CD8-positive, alpha-beta memory T cell (primary cell): ENCODE results near the gene CLN5. TPM values are rescaled to one million over a fixed set of nuclear protein-coding genes. Genes with fewer than 3 reads are reported as not detected.

Source experiments
- CTCF ChIA-PET: fragments of 350-600 bp; sonication (Branson Sonifier 250); formaldehyde crosslinking; loops from one replicate; lab custom pipeline; 2021; ENCODE audit warnings: antibody characterized with exemption; lab: Charles Lee
- POLR2A ChIA-PET: fragments of 350-600 bp; sonication (Branson Sonifier 250); formaldehyde crosslinking; loops from one replicate; lab custom pipeline; 2021; ENCODE audit warnings: antibody characterized with exemption; lab: Charles Lee
- DNase-seq, 5 donors: peaks; one replicate each; pipeline versions ENCODE4 v3.0.0 to v3.0.0-alpha.2; 2020 to 2022; ENCODE audit warnings: mixed read lengths in 1 of 5
- H3K27ac ChIP-seq: one replicate; pipeline ENCODE4 v1.7.0; 2013; ENCODE audit warnings: low read depth, mild to moderate bottlenecking, low read length, moderate library complexity
- H3K27me3 ChIP-seq: 2 replicates; pipeline ENCODE4 v1.7.0; 2013; ENCODE audit warnings: low read length, mild to moderate bottlenecking; ENCODE audit not compliant: insufficient read depth, poor library complexity, severe bottlenecking
- H3K36me3 ChIP-seq: 2 replicates; pipeline ENCODE4 v1.7.0; 2013; ENCODE audit warnings: mild to moderate bottlenecking, low read length, moderate library complexity; ENCODE audit not compliant: insufficient read depth
- H3K4me1 ChIP-seq: 2 replicates; pipeline ENCODE4 v1.7.0; 2013; ENCODE audit warnings: mild to moderate bottlenecking, low read length, moderate library complexity; ENCODE audit not compliant: insufficient read depth
- H3K4me3 ChIP-seq: 2 replicates; pipeline ENCODE4 v1.7.0; 2013; ENCODE audit warnings: mild to moderate bottlenecking, low read length
- H3K9me3 ChIP-seq: 2 replicates; pipeline ENCODE4 v1.7.0; 2013; ENCODE audit warnings: mild to moderate bottlenecking, low read length
- H3K27ac Mint-ChIP-seq, 8 donors: one replicate each; pipeline ENCODE4 v1.8.0; 2020 to 2021; ENCODE audit warnings: mixed read lengths in 8 of 8, mild to moderate bottlenecking in 6 of 8, inconsistent platforms in 3 of 8, moderate library complexity in 3 of 8
- H3K27me3 Mint-ChIP-seq, 2 donors: one replicate each; pipeline ENCODE4 v1.8.0; 2020 to 2021; ENCODE audit warnings: mixed read lengths in 2 of 2, mild to moderate bottlenecking in 1 of 2, moderate library complexity in 1 of 2
- H3K36me3 Mint-ChIP-seq, 3 donors: one replicate each; pipeline ENCODE4 v1.8.0; 2020 to 2021; ENCODE audit warnings: mixed read lengths in 3 of 3, inconsistent platforms in 1 of 3, mild to moderate bottlenecking in 1 of 3
- H3K4me1 Mint-ChIP-seq, 3 donors: one replicate each; pipeline ENCODE4 v1.8.0; 2020 to 2021; ENCODE audit warnings: mixed read lengths in 3 of 3, inconsistent platforms in 1 of 3, mild to moderate bottlenecking in 1 of 3
- H3K4me3 Mint-ChIP-seq, 7 donors: one replicate each; pipeline ENCODE4 v1.8.0; 2020 to 2021; ENCODE audit warnings: mixed read lengths in 7 of 7, mild to moderate bottlenecking in 6 of 7, moderate library complexity in 4 of 7, inconsistent platforms in 2 of 7
- H3K9me3 Mint-ChIP-seq, 5 donors: one replicate each; pipeline ENCODE4 v1.8.0; 2020 to 2022; ENCODE audit warnings: mixed read lengths in 5 of 5, mild to moderate bottlenecking in 3 of 5, moderate library complexity in 2 of 5, inconsistent platforms in 1 of 5
- polyA plus RNA-seq: library from polyadenylated mRNA; unstranded; fragments of 300-500 nt; fragmentation: Illumina TruSeq; gene quantifications from one replicate; pipeline ENCODE4 v1.2.3, GENCODE V29; 2021
- total RNA-seq, 2 experiments: library from RNA; stranded (reverse); gene quantifications; one replicate each; pipeline ENCODE4 v1.2.3, GENCODE V29; 2021

CLN5 gene
- total and polyA plus RNA-seq, 3 experiments from 2014 or later: 12.0 to 15.9 (median 14.0) TPM

- H3K27ac Mint-ChIP-seq: peak overlapping the region in 1 of 8 donors; percentile 77
- ChIA-PET CTCF (interaction anchor here (1.3 to 6.0 kb wide), 2 partner anchors 13 to 21 kb away, joined by 3 to 71 read pairs; partner anchors contain the start of gene CLN5), POLR2A (interaction anchor here (0.7 to 1.2 kb wide), 2 partner anchors 14 to 16 kb away, joined by 3 to 4 read pairs; partner anchors contain the start of gene CLN5)
- peaks cover 38 to 72% of the 10 kb centered on the region in 2 donors for H3K27me3 Mint-ChIP-seq
- no peaks in the 10 kb centered on the region for H3K36me3 ChIP-seq
- no peaks in the 10 kb centered on the region for H3K9me3 ChIP-seq
- DNase-seq: no peak
- H3K4me3 Mint-ChIP-seq: peak overlapping the region in 1 of 7 donors; percentile 53
- H3K36me3 Mint-ChIP-seq: no peaks in the 10 kb centered on the region
- no peaks in the 10 kb centered on the region for H3K4me1 ChIP-seq
- H3K4me1 Mint-ChIP-seq: peaks cover 8 to 24% (median 14%) of the 10 kb centered on the region in 3 donors
- H3K27ac ChIP-seq: no peak overlapping the region
- peaks cover 10% of the 10 kb centered on the region for H3K27me3 ChIP-seq
- H3K4me3 ChIP-seq: no peak overlapping the region
- H3K9me3 Mint-ChIP-seq: peaks cover 0 to 2% (median 0%) of the 10 kb centered on the region in 5 donors
Measured at GRCh38 chr13:76976929-76977328, 15.0 kb upstream of the CLN5 start.

GRCh38 chr13:76980075-76980718, 11.7 kb upstream of the CLN5 start:
- Mint-ChIP-seq H3K4me1 (peaks cover 5 to 21% (median 14%) of the 10 kb centered on the region in 3 donors), H3K36me3 (no peaks in the 10 kb centered on the region), H3K27ac (no peak overlapping the region), H3K4me3 (peak overlapping the region in 3 of 7 donors; percentile 13 to 44 (median 34)), H3K9me3 (peaks cover 0 to 2% (median 0%) of the 10 kb centered on the region in 5 donors), H3K27me3 (peaks cover 20 to 60% of the 10 kb centered on the region in 2 donors)
- no peaks in the 10 kb centered on the region for H3K9me3 ChIP-seq
- H3K36me3 ChIP-seq: no peaks in the 10 kb centered on the region
- CTCF ChIA-PET: interaction anchor here (0.6 to 6.0 kb wide), 22 partner anchors 9 to 1447 kb away, joined by 3 to 71 read pairs (median 4); partner anchors contain the start of genes CLN5, FBXL3 and KCTD12
- POLR2A ChIA-PET: interaction anchor here (0.9 to 1.4 kb wide), 2 partner anchors 11 to 95 kb away, joined by 3 to 7 read pairs; partner anchors contain the start of gene CLN5
- DNase-seq: peak; percentile 75 to 87 (median 83)
- H3K27ac ChIP-seq: no peak overlapping the region
- H3K4me1 ChIP-seq: no peaks in the 10 kb centered on the region
- H3K27me3 ChIP-seq: peaks cover 10% of the 10 kb centered on the region
- H3K4me3 ChIP-seq: no peak overlapping the region

GRCh38 chr13:76982061-76982460, 9.8 kb upstream of the CLN5 start:
- H3K27ac ChIP-seq: no peak overlapping the region
- no peaks in the 10 kb centered on the region for H3K4me1 ChIP-seq
- Mint-ChIP-seq H3K9me3 (peaks cover 0 to 2% (median 0%) of the 10 kb centered on the region in 5 donors), H3K4me3 (no peak overlapping the region), H3K4me1 (peaks cover 1 to 11% (median 5%) of the 10 kb centered on the region in 3 donors), H3K27me3 (peaks cover 26 to 69% of the 10 kb centered on the region in 2 donors), H3K36me3 (no peaks in the 10 kb centered on the region), H3K27ac (no peak overlapping the region)
- ChIA-PET POLR2A (no interaction called here), CTCF (interaction anchor here (3.0 kb wide), 1 partner anchor 19 kb away, joined by 21 read pairs; no protein-coding TSS in a partner anchor)
- H3K27me3 ChIP-seq: peaks cover 10% of the 10 kb centered on the region
- H3K36me3 ChIP-seq: no peaks in the 10 kb centered on the region
- H3K4me3 ChIP-seq: no peak overlapping the region
- no peaks in the 10 kb centered on the region for H3K9me3 ChIP-seq
- no peak for DNase-seq

GRCh38 chr13:76983676-76984075, 8.2 kb upstream of the CLN5 start:
- Mint-ChIP-seq H3K4me1 (peaks cover 4 to 8% (median 5%) of the 10 kb centered on the region in 3 donors), H3K9me3 (peaks cover 0 to 2% (median 0%) of the 10 kb centered on the region in 5 donors), H3K27ac (no peak overlapping the region), H3K4me3 (no peak overlapping the region), H3K27me3 (peaks cover 35 to 69% of the 10 kb centered on the region in 2 donors), H3K36me3 (no peaks in the 10 kb centered on the region)
- ChIA-PET POLR2A (no interaction called here), CTCF (interaction anchor here (1.4 kb wide), 1 partner anchor 9 kb away, joined by 3 read pairs; no protein-coding TSS in a partner anchor)
- H3K9me3 ChIP-seq: no peaks in the 10 kb centered on the region
- peaks cover 17% of the 10 kb centered on the region for H3K27me3 ChIP-seq
- no peak overlapping the region for H3K4me3 ChIP-seq
- DNase-seq: no peak
- H3K4me1 ChIP-seq: no peaks in the 10 kb centered on the region
- H3K27ac ChIP-seq: no peak overlapping the region
- H3K36me3 ChIP-seq: no peaks in the 10 kb centered on the region

- H3K4me3 Mint-ChIP-seq: peak overlapping the region; percentile 90 to 98 (median 95)
- Histone ChIP-seq H3K36me3 (no peaks in the 10 kb centered on the region), H3K4me3 (peak overlapping the region; percentile 91), H3K27me3 (peaks cover 14% of the 10 kb centered on the region), H3K9me3 (no peaks in the 10 kb centered on the region), H3K27ac (peak overlapping the region; percentile 96), H3K4me1 (peaks cover 31% of the 10 kb centered on the region)
- DNase-seq: peak in 4 of 5 donors; percentile 72 to 95 (median 86)
- ChIA-PET CTCF (interaction anchor here (0.6 to 8.8 kb wide), 5 partner anchors 11 to 334 kb away, joined by 3 to 71 read pairs (median 20); partner anchors contain the start of gene FBXL3), POLR2A (interaction anchor here (0.6 to 3.9 kb wide), 10 partner anchors 10 to 1230 kb away, joined by 3 to 95 read pairs (median 5); partner anchors contain the start of genes FBXL3, KCTD12 and MYCBP2)
- H3K36me3 Mint-ChIP-seq: peaks cover 0 to 15% (median 2%) of the 10 kb centered on the region in 3 donors
- H3K4me1 Mint-ChIP-seq: peaks cover 40 to 52% (median 44%) of the 10 kb centered on the region in 3 donors
- H3K9me3 Mint-ChIP-seq: no peaks in the 10 kb centered on the region
- peaks cover 13 to 21% of the 10 kb centered on the region in 2 donors for H3K27me3 Mint-ChIP-seq
- H3K27ac Mint-ChIP-seq: peak overlapping the region; percentile 98 to 100 (median 100)
Measured at GRCh38 chr13:76991432-76991795, 467 bp upstream of the CLN5 start.

GRCh38 chr13:76992548-76993001, 694 bp downstream of the CLN5 start:
- H3K9me3 Mint-ChIP-seq: no peaks in the 10 kb centered on the region
- DNase-seq: peak in 2 of 5 donors; percentile 8 to 50
- Histone ChIP-seq H3K27me3 (peaks cover 14% of the 10 kb centered on the region), H3K9me3 (no peaks in the 10 kb centered on the region), H3K4me3 (peak overlapping the region; percentile 91), H3K4me1 (peaks cover 31% of the 10 kb centered on the region), H3K27ac (peak overlapping the region; percentile 96), H3K36me3 (no peaks in the 10 kb centered on the region)
- POLR2A ChIA-PET: interaction anchor here (0.9 to 3.9 kb wide), 8 partner anchors 9 to 1231 kb away, joined by 3 to 95 read pairs (median 5); partner anchors contain the start of genes FBXL3, KCTD12 and MYCBP2
- peaks cover 0 to 22% (median 4%) of the 10 kb centered on the region in 3 donors for H3K36me3 Mint-ChIP-seq
- H3K27ac Mint-ChIP-seq: peak overlapping the region; percentile 95 to 100 (median 100)
- CTCF ChIA-PET: interaction anchor here (1.0 to 8.8 kb wide), 6 partner anchors 8 to 34 kb away, joined by 3 to 71 read pairs (median 14); partner anchors contain the start of gene FBXL3
- peaks cover 40 to 60% (median 44%) of the 10 kb centered on the region in 3 donors for H3K4me1 Mint-ChIP-seq
- H3K27me3 Mint-ChIP-seq: peaks cover 9 to 12% of the 10 kb centered on the region in 2 donors
- H3K4me3 Mint-ChIP-seq: peak overlapping the region; percentile 90 to 98 (median 95)

GRCh38 chr13:76993021-76993420, 1.1 kb downstream of the CLN5 start:
- DNase-seq: no peak
- Histone ChIP-seq H3K4me3 (peak overlapping the region; percentile 91), H3K9me3 (no peaks in the 10 kb centered on the region), H3K27me3 (peaks cover 13% of the 10 kb centered on the region), H3K4me1 (peaks cover 31% of the 10 kb centered on the region), H3K36me3 (no peaks in the 10 kb centered on the region), H3K27ac (peak overlapping the region; percentile 96)
- peaks cover 40 to 61% (median 44%) of the 10 kb centered on the region in 3 donors for H3K4me1 Mint-ChIP-seq
- ChIA-PET CTCF (interaction anchor here (1.0 to 8.8 kb wide), 6 partner anchors 9 to 33 kb away, joined by 3 to 71 read pairs (median 14); partner anchors contain the start of gene FBXL3), POLR2A (interaction anchor here (0.6 to 3.9 kb wide), 7 partner anchors 9 to 1373 kb away, joined by 3 to 95 read pairs (median 4); partner anchors contain the start of genes FBXL3 and KCTD12)
- H3K4me3 Mint-ChIP-seq: peak overlapping the region; percentile 90 to 98 (median 95)
- H3K27ac Mint-ChIP-seq: peak overlapping the region in 7 of 8 donors; percentile 95 to 100 (median 99)
- H3K36me3 Mint-ChIP-seq: peaks cover 0 to 24% (median 4%) of the 10 kb centered on the region in 3 donors
- H3K27me3 Mint-ChIP-seq: peaks cover 5 to 8% of the 10 kb centered on the region in 2 donors
- H3K9me3 Mint-ChIP-seq: no peaks in the 10 kb centered on the region
